MM.1S (cell line): Measurements from ENCODE around the gene CHST15.

Source experiments
- DNase-seq: peaks from one replicate; pipeline ENCODE4 v3.0.0-alpha.2; 2015
- H2AFZ ChIP-seq: fragments of 300-600 bp; sonication (generic); 2 replicates; pipeline ENCODE4 v1.6.0; 2016; ENCODE audit warnings: antibody characterized with exemption, low read length
- H3F3A ChIP-seq: fragments of 300-600 bp; sonication (generic); 2 replicates; pipeline ENCODE4 v1.6.1; 2016; ENCODE audit warnings: mild to moderate bottlenecking, antibody characterized with exemption, low read length, moderate library complexity, mixed read lengths; ENCODE audit not compliant: insufficient read depth
- H3K27ac ChIP-seq: fragments of 300-600 bp; sonication (generic); 2 replicates; pipeline ENCODE4 v1.5.1; 2016; ENCODE audit warnings: mild to moderate bottlenecking, low read length
- H3K27me3 ChIP-seq: fragments of 300-600 bp; sonication (generic); replicated peaks from 2 replicates; pipeline ENCODE4 v1.6.0; 2016; ENCODE audit warnings: low read length; ENCODE audit not compliant: insufficient read depth
- H3K36me3 ChIP-seq: fragments of 300-600 bp; sonication (generic); replicated peaks from 2 replicates; pipeline ENCODE4 v1.6.1; 2016; ENCODE audit warnings: mild to moderate bottlenecking, low read length, mixed read lengths; ENCODE audit not compliant: insufficient read depth
- H3K4me1 ChIP-seq: fragments of 300-600 bp; sonication (generic); 2 replicates; pipeline ENCODE4 v1.6.1; 2016; ENCODE audit warnings: low read length, mixed read lengths
- H3K4me2 ChIP-seq: fragments of 300-600 bp; sonication (generic); 2 replicates; pipeline ENCODE4 v1.6.0; 2016; ENCODE audit warnings: low read depth, low read length
- H3K4me3 ChIP-seq: fragments of 300-600 bp; sonication (generic); 2 replicates; pipeline ENCODE4 v1.5.1; 2016; ENCODE audit warnings: low read length, mixed read lengths
- H3K79me2 ChIP-seq: fragments of 300-600 bp; sonication (generic); 2 replicates; pipeline ENCODE4 v1.6.1; 2016; ENCODE audit warnings: mixed run types, low read length, mixed read lengths
- H3K9ac ChIP-seq: fragments of 300-600 bp; sonication (generic); 2 replicates; pipeline ENCODE4 v1.6.1; 2016; ENCODE audit warnings: low read length, mixed read lengths
- H3K9me2 ChIP-seq: fragments of 300-600 bp; sonication (generic); replicated peaks from 2 replicates; pipeline ENCODE4 v1.6.1; 2016; ENCODE audit warnings: mild to moderate bottlenecking, low read length, mixed read lengths; ENCODE audit not compliant: insufficient read depth
- H3K9me3 ChIP-seq: fragments of 300-600 bp; sonication (generic); replicated peaks from 2 replicates; pipeline ENCODE4 v1.6.1; 2016; ENCODE audit warnings: mild to moderate bottlenecking, low read length, mixed read lengths; ENCODE audit not compliant: insufficient read depth
- H4K20me1 ChIP-seq: fragments of 300-600 bp; sonication (generic); 2 replicates; pipeline ENCODE4 v1.6.1; 2016; ENCODE audit warnings: mild to moderate bottlenecking, low read length, moderate library complexity, mixed read lengths; ENCODE audit not compliant: insufficient read depth
- CTCF ChIP-seq: fragments of 300-600 bp; sonication (generic); IDR thresholded peaks from 2 replicates; pipeline ENCODE4 v1.5.1; 2016; ENCODE audit warnings: antibody characterized with exemption, low read length, mixed read lengths
- EZH2 ChIP-seq: fragments of 300-600 bp; sonication (generic); optimal IDR thresholded peaks from 2 replicates; pipeline ENCODE3; 2017; ENCODE audit warnings: low read depth, mild to moderate bottlenecking, antibody characterized with exemption, low read length, mixed read lengths
- EZH2phosphoT487 ChIP-seq: fragments of 300-600 bp; sonication (generic); IDR thresholded peaks from 2 replicates; pipeline ENCODE4 v1.6.1; 2018; ENCODE audit warnings: antibody characterized with exemption, low read length

The CHST15 gene

GRCh38 chr10:124132876-124133275, 39.5 kb upstream of the CHST15 start:
- Histone ChIP-seq H3K9me3 (no peaks in the 10 kb centered on the region), H3K4me2 (no peak overlapping the region)

DNA sequence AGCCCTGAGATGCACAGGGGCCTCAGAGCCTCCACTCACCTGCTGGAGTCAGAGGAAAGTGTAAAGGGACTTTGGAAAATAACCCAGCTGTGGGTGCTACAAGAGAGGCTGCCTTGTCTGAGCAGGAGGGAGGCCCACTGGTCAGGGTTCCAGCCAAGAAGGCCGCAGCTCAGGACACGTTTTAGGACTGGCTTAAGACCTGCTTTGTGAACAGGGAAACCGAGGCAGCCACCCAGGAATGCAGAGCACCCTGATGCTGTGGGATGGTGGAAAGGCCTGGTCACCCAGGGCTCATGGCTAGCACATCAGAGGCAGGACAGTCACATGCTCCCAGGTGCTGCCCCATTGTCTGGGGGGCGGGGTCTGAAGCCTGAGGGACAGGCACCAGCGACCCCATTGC, 38.9 kb upstream of the CHST15 start:
- Histone ChIP-seq H4K20me1 (no peaks in the 10 kb centered on the region), H2AFZ (no peak overlapping the region), H3K9me3 (no peaks in the 10 kb centered on the region), H3K9me2 (no peaks in the 10 kb centered on the region), H3F3A (no peaks in the 10 kb centered on the region), H3K4me1 (no peaks in the 10 kb centered on the region), H3K27me3 (no peaks in the 10 kb centered on the region), H3K79me2 (0 out of 2 replicates have a peak, but pooled peaks cover 4% of the 10 kb centered on the region), H3K27ac (no peak overlapping the region), H3K4me2 (no peak overlapping the region), H3K36me3 (no peaks in the 10 kb centered on the region), H3K4me3 (no peak overlapping the region), H3K9ac (no peak overlapping the region)
- DNase-seq = no peak
- TF ChIP-seq EZH2 = no peak
- TF ChIP-seq EZH2phosphoT487 = no peak
- TF ChIP-seq CTCF = no peak

More at GRCh38 chr10:124132876-124133275, 39.5 kb upstream of the CHST15 start:
- Histone ChIP-seq H3K9ac (no peak overlapping the region), H3K27me3 (no peaks in the 10 kb centered on the region), H3K27ac (no peak overlapping the region), H3K4me1 (no peaks in the 10 kb centered on the region), H2AFZ (no peak overlapping the region), H3K4me3 (no peak overlapping the region), H3K9me2 (no peaks in the 10 kb centered on the region), H3K79me2 (0 out of 2 replicates have a peak, but pooled peaks cover 4% of the 10 kb centered on the region), H4K20me1 (no peaks in the 10 kb centered on the region), H3F3A (no peaks in the 10 kb centered on the region), H3K36me3 (no peaks in the 10 kb centered on the region)
- no peak for TF ChIP-seq EZH2
- no peak for TF ChIP-seq EZH2phosphoT487
- no peak for TF ChIP-seq CTCF
- DNase-seq = no peak

GRCh38 chr10:124131172-124131571, 37.8 kb upstream of the CHST15 start:
- no peaks in the 10 kb centered on the region for H3K9me2 ChIP-seq
- no peak overlapping the region for H2AFZ ChIP-seq
- no peak overlapping the region for H3K4me3 ChIP-seq
- no peak for TF ChIP-seq EZH2phosphoT487
- H3K27ac ChIP-seq = no peak overlapping the region
- no peak overlapping the region for H3K9ac ChIP-seq
- H3K36me3 ChIP-seq = no peaks in the 10 kb centered on the region
- H3K4me2 ChIP-seq = no peak overlapping the region
- peaks cover 3% of the 10 kb centered on the region; the same call in 1 of the 2 replicates for H3F3A ChIP-seq
- H4K20me1 ChIP-seq = no peaks in the 10 kb centered on the region
- H3K9me3 ChIP-seq = no peaks in the 10 kb centered on the region
- no peak for DNase-seq
- H3K4me1 ChIP-seq = no peaks in the 10 kb centered on the region
- H3K79me2 ChIP-seq = 0 out of 2 replicates have a peak, but pooled peaks cover 4% of the 10 kb centered on the region
- H3K27me3 ChIP-seq = no peaks in the 10 kb centered on the region

DNA sequence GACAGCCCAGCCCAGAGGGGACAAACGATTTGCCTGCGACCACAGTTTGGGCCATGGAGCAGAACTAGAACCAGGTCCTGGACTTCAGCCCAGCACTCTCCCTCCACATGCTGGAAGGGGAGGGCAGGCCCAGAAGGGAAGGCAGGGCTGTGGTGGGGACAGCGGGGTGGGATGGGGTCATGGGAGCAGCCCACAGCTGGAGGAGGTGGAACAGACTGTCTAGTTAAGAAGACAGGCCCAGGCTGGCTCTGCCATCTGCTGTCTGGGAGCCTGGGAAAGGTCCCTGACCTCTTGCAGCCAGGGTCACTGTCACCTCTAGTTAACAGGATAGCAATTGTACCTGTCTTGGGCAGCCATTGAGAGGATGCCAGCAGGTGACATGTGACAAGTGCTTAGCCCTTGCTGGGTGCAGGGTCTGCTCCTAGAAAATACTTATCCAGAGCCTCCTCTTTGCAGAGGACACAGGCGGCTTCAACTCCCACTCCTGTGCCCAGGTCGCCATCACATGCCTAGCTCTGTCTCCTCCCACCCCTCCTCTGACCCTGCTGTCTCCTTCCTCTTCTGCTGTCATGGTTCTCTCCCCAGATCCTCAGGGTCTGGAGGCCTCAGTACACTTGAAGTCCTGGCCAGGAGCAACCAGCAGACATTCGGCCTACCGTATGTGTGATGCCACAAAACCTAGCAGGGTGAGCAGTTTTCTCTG, 37.0 kb upstream of the CHST15 start:
- H3K4me1 ChIP-seq = no peaks in the 10 kb centered on the region
- no peak overlapping the region for H3K4me3 ChIP-seq
- no peaks in the 10 kb centered on the region for H3K27me3 ChIP-seq
- DNase-seq = no peak
- H3K79me2 ChIP-seq = no peaks in the 10 kb centered on the region
- H2AFZ ChIP-seq = no peak overlapping the region
- H3K9me2 ChIP-seq = no peaks in the 10 kb centered on the region
- H3K36me3 ChIP-seq = no peaks in the 10 kb centered on the region
- H3K27ac ChIP-seq = no peak overlapping the region
- no peak overlapping the region for H3K9ac ChIP-seq
- peaks cover 3% of the 10 kb centered on the region; the same call in 1 of the 2 replicates for H3F3A ChIP-seq
- TF ChIP-seq CTCF = no peak
- H3K9me3 ChIP-seq = no peaks in the 10 kb centered on the region
- no peaks in the 10 kb centered on the region for H4K20me1 ChIP-seq
- H3K4me2 ChIP-seq = no peak overlapping the region
